WTC11 (cell line): ENCODE results near the gene DYRK2. TPM values are rescaled to one million over a fixed set of nuclear protein-coding genes. Genes with fewer than 3 reads are reported as not detected.

ENCODE experiments used
- ATAC-seq: fragments of 200-7000 bp; cut with Tn5 transposase; 2 replicates; pipeline ENCODE4 v1.10.0; 2021; ENCODE audit warnings: mild to moderate bottlenecking, moderate library complexity
- CTCF ChIA-PET: fragments of 300-600 bp; sonication (Branson Sonifier 250); formaldehyde crosslinking; loops from one replicate; lab custom pipeline; 2021; ENCODE audit warnings: antibody characterized with exemption; lab: Charles Lee
- POLR2A ChIA-PET: fragments of 350-600 bp; sonication (Branson Sonifier 250); formaldehyde crosslinking; loops from one replicate; lab custom pipeline; 2021; ENCODE audit warnings: antibody characterized with exemption; lab: Charles Lee
- DNase-seq: peaks from one replicate; pipeline ENCODE4 v3.0.0; 2021; ENCODE audit warnings: low spot score
- H3K27ac Mint-ChIP-seq: 2 replicates; pipeline ENCODE4 v1.8.0; 2021; ENCODE audit warnings: mixed read lengths
- H3K27me3 Mint-ChIP-seq: 2 replicates; pipeline ENCODE4 v1.8.0; 2021; ENCODE audit warnings: low read depth, mild to moderate bottlenecking, moderate library complexity, mixed read lengths
- H3K36me3 Mint-ChIP-seq: 2 replicates; pipeline ENCODE4 v1.8.0; 2021; ENCODE audit warnings: mixed read lengths
- H3K4me1 Mint-ChIP-seq: 2 replicates; pipeline ENCODE4 v1.8.0; 2022; ENCODE audit warnings: mixed read lengths
- H3K4me3 Mint-ChIP-seq: 2 replicates; pipeline ENCODE4 v1.8.0; 2021; ENCODE audit warnings: mild to moderate bottlenecking, moderate library complexity, mixed read lengths
- H3K9me3 Mint-ChIP-seq: 2 replicates; pipeline ENCODE4 v1.8.0; 2021; ENCODE audit warnings: mixed read lengths
- CBFB ChIP-seq: sonication (generic); formaldehyde crosslinking; IDR thresholded peaks from 2 replicates; pipeline ENCODE4 v1.8.1; 2022; ENCODE audit warnings: mild to moderate bottlenecking, low read depth, missing genetic modification reagents
- CREM ChIP-seq: sonication (generic); formaldehyde crosslinking; IDR thresholded peaks from 2 replicates; pipeline ENCODE4 v1.8.1; 2022; ENCODE audit warnings: mild to moderate bottlenecking, missing genetic modification reagents, moderate library complexity
- GABPB1 ChIP-seq: sonication (generic); formaldehyde crosslinking; IDR thresholded peaks from 2 replicates; pipeline ENCODE4 v1.8.1; 2023; ENCODE audit warnings: mild to moderate bottlenecking, missing genetic modification reagents
- MYBL2 ChIP-seq: sonication (generic); formaldehyde crosslinking; IDR thresholded peaks from 2 replicates; pipeline ENCODE4 v1.8.1; 2023; ENCODE audit warnings: mild to moderate bottlenecking, moderate library complexity, missing genetic modification reagents
- NFE2L1 ChIP-seq: sonication (generic); formaldehyde crosslinking; IDR thresholded peaks from 2 replicates; pipeline ENCODE4 v1.8.1; 2023; ENCODE audit warnings: missing genetic modification reagents
- NR1H2 ChIP-seq: sonication (generic); formaldehyde crosslinking; IDR thresholded peaks from 2 replicates; pipeline ENCODE4 v1.9.0; 2021; ENCODE audit warnings: mild to moderate bottlenecking, moderate library complexity, missing genetic modification reagents
- NR3C1 ChIP-seq: sonication (generic); formaldehyde crosslinking; conservative IDR thresholded peaks from 2 replicates; pipeline ENCODE4 v1.8.1; 2023; ENCODE audit warnings: low read depth, mild to moderate bottlenecking, missing genetic modification reagents
- PRRX2 ChIP-seq: fragments of 250-450 bp; sonication (Bioruptor Pico); IDR thresholded peaks from 2 replicates; pipeline ENCODE4 v1.8.0; 2021; ENCODE audit warnings: mild to moderate bottlenecking
- SMAD3 ChIP-seq: sonication (generic); formaldehyde crosslinking; IDR thresholded peaks from 2 replicates; pipeline ENCODE4 v1.8.0; 2022; ENCODE audit warnings: missing genetic modification reagents, mild to moderate bottlenecking, borderline replicate concordance
- SMAD4 ChIP-seq: sonication (generic); formaldehyde crosslinking; IDR thresholded peaks from 2 replicates; pipeline ENCODE4 v1.8.0; 2022; ENCODE audit warnings: mild to moderate bottlenecking, missing genetic modification reagents
- TEAD4 ChIP-seq: sonication (generic); formaldehyde crosslinking; IDR thresholded peaks from 2 replicates; pipeline ENCODE4 v1.8.0; 2022; ENCODE audit warnings: mild to moderate bottlenecking, missing genetic modification reagents
- ZBTB21 ChIP-seq: sonication (generic); formaldehyde crosslinking; IDR thresholded peaks from 2 replicates; pipeline ENCODE4 v1.8.1; 2023; ENCODE audit warnings: mild to moderate bottlenecking, missing genetic modification reagents, borderline replicate concordance
- ZNF263 ChIP-seq: sonication (generic); formaldehyde crosslinking; IDR thresholded peaks from 2 replicates; pipeline ENCODE4 v1.8.1; 2022; ENCODE audit warnings: low read depth, mild to moderate bottlenecking, moderate library complexity, missing genetic modification reagents
- total RNA-seq: library from RNA; stranded (reverse); gene quantifications from 3 replicates; pipeline ENCODE4 v1.2.3, GENCODE V29; 2021
- TF ChIP-seq, protein P1 (sequence below): fragments of 200-600 bp; IDR thresholded peaks from 2 replicates; pipeline ENCODE4 v1.8.0; 2022; ENCODE audit warnings: antibody characterized with exemption
- TF ChIP-seq, protein P2 (sequence below): sonication (generic); formaldehyde crosslinking; IDR thresholded peaks from 2 replicates; pipeline ENCODE4 v1.8.0; 2023; ENCODE audit warnings: missing genetic modification reagents, mild to moderate bottlenecking, borderline replicate concordance
- TF ChIP-seq, protein P3 (sequence below): sonication (generic); formaldehyde crosslinking; IDR thresholded peaks from 2 replicates; pipeline ENCODE4 v1.8.1; 2023; ENCODE audit warnings: mild to moderate bottlenecking, missing genetic modification reagents
- TF ChIP-seq, protein P4 (sequence below): fragments of 250-450 bp; sonication (Bioruptor Pico); IDR thresholded peaks from 2 replicates; pipeline ENCODE4 v1.9.0; 2021; ENCODE audit warnings: mild to moderate bottlenecking
- TF ChIP-seq, protein P5 (sequence below): fragments of 250-450 bp; sonication (Bioruptor Pico); conservative IDR thresholded peaks from 2 replicates; pipeline ENCODE4 v1.9.0; 2021; ENCODE audit warnings: mild to moderate bottlenecking
- TF ChIP-seq, protein P6 (sequence below): sonication (generic); formaldehyde crosslinking; IDR thresholded peaks from 2 replicates; pipeline ENCODE4 v1.8.1; 2023; ENCODE audit warnings: mild to moderate bottlenecking, moderate library complexity, missing genetic modification reagents
- TF ChIP-seq, protein P7 (sequence below): sonication (generic); formaldehyde crosslinking; IDR thresholded peaks from 2 replicates; pipeline ENCODE4 v1.8.1; 2022; ENCODE audit warnings: mild to moderate bottlenecking, moderate library complexity, missing genetic modification reagents

Gene DYRK2
- total RNA-seq, 1 experiment from 2014 or later: 36.1 TPM

DNA sequence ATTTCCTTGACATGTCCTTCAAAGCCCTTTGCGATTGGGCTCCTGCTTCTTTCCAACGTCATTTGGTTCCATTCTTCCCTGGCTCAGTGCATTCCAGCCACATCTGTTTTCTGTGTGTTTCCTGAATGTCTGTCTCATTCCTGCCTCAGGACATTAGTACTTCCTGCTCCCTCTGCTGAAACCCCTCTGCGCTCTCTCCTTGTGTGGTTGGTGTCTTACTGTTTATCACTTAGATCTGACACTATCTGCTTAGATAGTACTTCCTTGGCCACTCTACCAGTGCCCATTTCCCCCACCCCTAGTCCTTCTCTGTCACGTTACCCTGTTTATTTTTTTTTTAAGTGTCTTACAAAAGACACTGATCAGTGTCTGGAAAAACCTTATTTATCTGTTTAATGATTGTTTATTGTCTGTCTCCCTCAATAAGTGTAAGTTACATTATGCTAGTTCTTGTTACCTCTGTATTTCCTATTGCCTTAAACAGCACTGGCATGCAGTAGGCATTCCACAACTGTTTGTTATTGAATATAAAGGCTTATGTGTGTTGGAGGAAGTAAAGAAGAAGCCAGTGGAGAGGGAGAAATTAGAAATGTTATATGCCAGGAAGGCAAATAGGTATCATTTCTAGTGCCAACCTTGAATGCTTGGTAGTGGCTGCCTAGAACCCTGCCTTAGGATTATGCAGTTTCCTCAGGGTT lies 21.5 kb downstream of the DYRK2 start:
- DNase-seq (no peak), ATAC-seq (no peak)
- Mint-ChIP-seq H3K4me1 (peaks cover 8% of the 10 kb centered on the region), H3K4me3 (no peak overlapping the region), H3K27me3 (no peaks in the 10 kb centered on the region; the same call in 1 of the 2 replicates), H3K27ac (no peak overlapping the region), H3K9me3 (peaks cover 44% of the 10 kb centered on the region), H3K36me3 (peaks cover 40% of the 10 kb centered on the region)
- TF ChIP-seq CREM (CRISPR knock-in tag) (no peak), TEAD4 (CRISPR knock-in tag) (no peak), NR1H2 (CRISPR knock-in tag) (no peak), SMAD4 (CRISPR knock-in tag) (no peak), NFE2L1 (no peak), GABPB1 (CRISPR knock-in tag) (no peak)
- TF ChIP-seq, protein P1, sequence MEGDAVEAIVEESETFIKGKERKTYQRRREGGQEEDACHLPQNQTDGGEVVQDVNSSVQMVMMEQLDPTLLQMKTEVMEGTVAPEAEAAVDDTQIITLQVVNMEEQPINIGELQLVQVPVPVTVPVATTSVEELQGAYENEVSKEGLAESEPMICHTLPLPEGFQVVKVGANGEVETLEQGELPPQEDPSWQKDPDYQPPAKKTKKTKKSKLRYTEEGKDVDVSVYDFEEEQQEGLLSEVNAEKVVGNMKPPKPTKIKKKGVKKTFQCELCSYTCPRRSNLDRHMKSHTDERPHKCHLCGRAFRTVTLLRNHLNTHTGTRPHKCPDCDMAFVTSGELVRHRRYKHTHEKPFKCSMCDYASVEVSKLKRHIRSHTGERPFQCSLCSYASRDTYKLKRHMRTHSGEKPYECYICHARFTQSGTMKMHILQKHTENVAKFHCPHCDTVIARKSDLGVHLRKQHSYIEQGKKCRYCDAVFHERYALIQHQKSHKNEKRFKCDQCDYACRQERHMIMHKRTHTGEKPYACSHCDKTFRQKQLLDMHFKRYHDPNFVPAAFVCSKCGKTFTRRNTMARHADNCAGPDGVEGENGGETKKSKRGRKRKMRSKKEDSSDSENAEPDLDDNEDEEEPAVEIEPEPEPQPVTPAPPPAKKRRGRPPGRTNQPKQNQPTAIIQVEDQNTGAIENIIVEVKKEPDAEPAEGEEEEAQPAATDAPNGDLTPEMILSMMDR: no peak
- TF ChIP-seq, protein P2, sequence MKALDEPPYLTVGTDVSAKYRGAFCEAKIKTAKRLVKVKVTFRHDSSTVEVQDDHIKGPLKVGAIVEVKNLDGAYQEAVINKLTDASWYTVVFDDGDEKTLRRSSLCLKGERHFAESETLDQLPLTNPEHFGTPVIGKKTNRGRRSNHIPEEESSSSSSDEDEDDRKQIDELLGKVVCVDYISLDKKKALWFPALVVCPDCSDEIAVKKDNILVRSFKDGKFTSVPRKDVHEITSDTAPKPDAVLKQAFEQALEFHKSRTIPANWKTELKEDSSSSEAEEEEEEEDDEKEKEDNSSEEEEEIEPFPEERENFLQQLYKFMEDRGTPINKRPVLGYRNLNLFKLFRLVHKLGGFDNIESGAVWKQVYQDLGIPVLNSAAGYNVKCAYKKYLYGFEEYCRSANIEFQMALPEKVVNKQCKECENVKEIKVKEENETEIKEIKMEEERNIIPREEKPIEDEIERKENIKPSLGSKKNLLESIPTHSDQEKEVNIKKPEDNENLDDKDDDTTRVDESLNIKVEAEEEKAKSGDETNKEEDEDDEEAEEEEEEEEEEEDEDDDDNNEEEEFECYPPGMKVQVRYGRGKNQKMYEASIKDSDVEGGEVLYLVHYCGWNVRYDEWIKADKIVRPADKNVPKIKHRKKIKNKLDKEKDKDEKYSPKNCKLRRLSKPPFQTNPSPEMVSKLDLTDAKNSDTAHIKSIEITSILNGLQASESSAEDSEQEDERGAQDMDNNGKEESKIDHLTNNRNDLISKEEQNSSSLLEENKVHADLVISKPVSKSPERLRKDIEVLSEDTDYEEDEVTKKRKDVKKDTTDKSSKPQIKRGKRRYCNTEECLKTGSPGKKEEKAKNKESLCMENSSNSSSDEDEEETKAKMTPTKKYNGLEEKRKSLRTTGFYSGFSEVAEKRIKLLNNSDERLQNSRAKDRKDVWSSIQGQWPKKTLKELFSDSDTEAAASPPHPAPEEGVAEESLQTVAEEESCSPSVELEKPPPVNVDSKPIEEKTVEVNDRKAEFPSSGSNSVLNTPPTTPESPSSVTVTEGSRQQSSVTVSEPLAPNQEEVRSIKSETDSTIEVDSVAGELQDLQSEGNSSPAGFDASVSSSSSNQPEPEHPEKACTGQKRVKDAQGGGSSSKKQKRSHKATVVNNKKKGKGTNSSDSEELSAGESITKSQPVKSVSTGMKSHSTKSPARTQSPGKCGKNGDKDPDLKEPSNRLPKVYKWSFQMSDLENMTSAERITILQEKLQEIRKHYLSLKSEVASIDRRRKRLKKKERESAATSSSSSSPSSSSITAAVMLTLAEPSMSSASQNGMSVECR (CRISPR knock-in tag): no peak
- TF ChIP-seq, protein P3, sequence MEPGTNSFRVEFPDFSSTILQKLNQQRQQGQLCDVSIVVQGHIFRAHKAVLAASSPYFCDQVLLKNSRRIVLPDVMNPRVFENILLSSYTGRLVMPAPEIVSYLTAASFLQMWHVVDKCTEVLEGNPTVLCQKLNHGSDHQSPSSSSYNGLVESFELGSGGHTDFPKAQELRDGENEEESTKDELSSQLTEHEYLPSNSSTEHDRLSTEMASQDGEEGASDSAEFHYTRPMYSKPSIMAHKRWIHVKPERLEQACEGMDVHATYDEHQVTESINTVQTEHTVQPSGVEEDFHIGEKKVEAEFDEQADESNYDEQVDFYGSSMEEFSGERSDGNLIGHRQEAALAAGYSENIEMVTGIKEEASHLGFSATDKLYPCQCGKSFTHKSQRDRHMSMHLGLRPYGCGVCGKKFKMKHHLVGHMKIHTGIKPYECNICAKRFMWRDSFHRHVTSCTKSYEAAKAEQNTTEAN (CRISPR knock-in tag): no peak
- TF ChIP-seq, protein P4, sequence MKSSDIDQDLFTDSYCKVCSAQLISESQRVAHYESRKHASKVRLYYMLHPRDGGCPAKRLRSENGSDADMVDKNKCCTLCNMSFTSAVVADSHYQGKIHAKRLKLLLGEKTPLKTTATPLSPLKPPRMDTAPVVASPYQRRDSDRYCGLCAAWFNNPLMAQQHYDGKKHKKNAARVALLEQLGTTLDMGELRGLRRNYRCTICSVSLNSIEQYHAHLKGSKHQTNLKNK (CRISPR knock-in tag): no peak
- CTCF ChIA-PET: interaction anchor here (0.6 kb wide), 1 partner anchor 279 kb away, joined by 3 read pairs; no protein-coding TSS in a partner anchor
- POLR2A ChIA-PET: no interaction called here

DNA sequence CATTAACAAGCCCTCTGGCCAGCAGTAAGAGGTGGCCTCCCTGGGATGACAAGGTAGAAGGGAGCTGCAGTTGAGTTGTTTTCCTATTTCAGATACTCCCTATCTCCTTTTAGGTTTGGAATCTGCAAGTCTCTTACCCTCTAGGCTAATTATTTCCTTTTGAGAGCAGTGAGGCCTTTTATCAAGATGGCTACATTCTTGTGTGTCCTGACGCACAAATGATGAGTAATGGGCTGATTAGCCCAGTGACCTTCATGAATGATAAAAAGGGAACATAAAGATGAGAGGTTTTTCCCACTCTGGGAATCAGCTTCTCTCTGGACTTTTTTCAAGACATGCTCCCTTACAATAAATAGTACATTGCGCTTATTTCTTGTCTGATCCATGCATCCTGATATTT lies 22.9 kb downstream of the DYRK2 start:
- H3K36me3 Mint-ChIP-seq: peaks cover 40% of the 10 kb centered on the region
- ATAC-seq (no peak), DNase-seq (no peak)
- no peak overlapping the region for H3K27ac Mint-ChIP-seq
- TF ChIP-seq, protein P5, sequence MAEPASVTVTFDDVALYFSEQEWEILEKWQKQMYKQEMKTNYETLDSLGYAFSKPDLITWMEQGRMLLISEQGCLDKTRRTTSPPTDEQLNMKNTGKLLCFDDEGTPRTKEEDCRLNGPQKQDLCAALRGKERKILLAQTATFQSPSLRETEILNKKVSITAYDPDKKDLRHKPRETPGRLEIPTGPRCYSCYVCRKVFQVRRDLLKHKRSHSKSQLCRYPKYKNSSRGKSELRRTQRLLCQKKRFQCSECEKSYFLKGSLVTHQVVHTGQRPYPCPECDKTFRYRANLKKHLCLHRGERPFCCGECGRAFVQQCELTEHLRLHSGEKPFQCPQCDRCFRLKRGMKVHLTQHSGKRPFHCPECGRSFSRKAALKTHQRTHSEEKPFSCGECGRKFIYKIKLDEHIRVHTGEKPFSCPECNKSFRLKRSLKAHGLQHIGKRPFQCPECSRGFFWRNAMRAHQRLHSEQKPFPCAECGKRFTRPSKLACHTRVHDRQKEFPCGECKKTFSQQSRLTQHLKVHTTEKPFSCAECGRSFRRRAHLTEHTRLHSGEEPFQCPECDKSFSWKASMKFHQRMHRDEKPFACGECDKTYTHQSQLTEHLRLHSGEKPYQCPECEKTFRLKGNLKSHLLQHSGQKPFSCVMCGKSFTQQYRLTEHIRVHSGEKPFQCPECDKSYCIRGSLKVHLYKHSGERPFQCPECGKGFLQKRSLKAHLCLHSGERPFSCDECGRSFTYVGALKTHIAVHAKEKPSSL (CRISPR knock-in tag): no peak
- TF ChIP-seq, protein P6, sequence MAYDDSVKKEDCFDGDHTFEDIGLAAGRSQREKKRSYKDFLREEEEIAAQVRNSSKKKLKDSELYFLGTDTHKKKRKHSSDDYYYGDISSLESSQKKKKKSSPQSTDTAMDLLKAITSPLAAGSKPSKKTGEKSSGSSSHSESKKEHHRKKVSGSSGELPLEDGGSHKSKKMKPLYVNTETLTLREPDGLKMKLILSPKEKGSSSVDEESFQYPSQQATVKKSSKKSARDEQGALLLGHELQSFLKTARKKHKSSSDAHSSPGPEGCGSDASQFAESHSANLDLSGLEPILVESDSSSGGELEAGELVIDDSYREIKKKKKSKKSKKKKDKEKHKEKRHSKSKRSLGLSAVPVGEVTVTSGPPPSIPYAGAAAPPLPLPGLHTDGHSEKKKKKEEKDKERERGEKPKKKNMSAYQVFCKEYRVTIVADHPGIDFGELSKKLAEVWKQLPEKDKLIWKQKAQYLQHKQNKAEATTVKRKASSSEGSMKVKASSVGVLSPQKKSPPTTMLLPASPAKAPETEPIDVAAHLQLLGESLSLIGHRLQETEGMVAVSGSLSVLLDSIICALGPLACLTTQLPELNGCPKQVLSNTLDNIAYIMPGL (CRISPR knock-in tag): no peak
- TF ChIP-seq CBFB (CRISPR knock-in tag): no peak
- TF ChIP-seq ZBTB21 (CRISPR knock-in tag): no peak
- no peak for TF ChIP-seq MYBL2
- no peak for TF ChIP-seq SMAD3 (CRISPR knock-in tag)
- TF ChIP-seq, protein P7, sequence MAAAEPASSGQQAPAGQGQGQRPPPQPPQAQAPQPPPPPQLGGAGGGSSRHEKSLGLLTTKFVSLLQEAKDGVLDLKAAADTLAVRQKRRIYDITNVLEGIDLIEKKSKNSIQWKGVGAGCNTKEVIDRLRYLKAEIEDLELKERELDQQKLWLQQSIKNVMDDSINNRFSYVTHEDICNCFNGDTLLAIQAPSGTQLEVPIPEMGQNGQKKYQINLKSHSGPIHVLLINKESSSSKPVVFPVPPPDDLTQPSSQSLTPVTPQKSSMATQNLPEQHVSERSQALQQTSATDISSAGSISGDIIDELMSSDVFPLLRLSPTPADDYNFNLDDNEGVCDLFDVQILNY (CRISPR knock-in tag): no peak
- no peak for TF ChIP-seq CREM (CRISPR knock-in tag)
- no peak for TF ChIP-seq ZNF263 (CRISPR knock-in tag)
- TF ChIP-seq PRRX2 (CRISPR knock-in tag): no peak
- TF ChIP-seq NR3C1: no peak
- POLR2A ChIA-PET: no interaction called here
- CTCF ChIA-PET: interaction anchor here (0.6 kb wide), 1 partner anchor 315 kb away, joined by 3 read pairs; no protein-coding TSS in a partner anchor
- no peaks in the 10 kb centered on the region for H3K4me1 Mint-ChIP-seq
- peaks cover 44% of the 10 kb centered on the region for H3K9me3 Mint-ChIP-seq
- H3K27me3 Mint-ChIP-seq: no peaks in the 10 kb centered on the region; the same call in 1 of the 2 replicates
- H3K4me3 Mint-ChIP-seq: no peak overlapping the region
